ENCODE data around the gene ZFR.

- TF ChIP-seq CTCF (IDR thresholded peaks at IDR 0.05) = no peak
- TF ChIP-seq POLR2AphosphoS5 (IDR thresholded peaks at IDR 0.05; ENCODE audit: insufficient read depth in 1 of 2, low read depth in 1 of 2) = no peak
- TF ChIP-seq POLR2A (IDR thresholded peaks at IDR 0.05) = no peak
Measured at GRCh38 chr5:32326216-32326772, 118.2 kb downstream of the ZFR start.
